GM23248 (cell line): ENCODE measurements around the gene IL1A.

Experiments
- EZH2 ChIP-seq: fragments of 200-600 bp; sonication (generic); IDR thresholded peaks from 2 replicates; pipeline ENCODE4 v1.6.1; 2018; ENCODE audit warnings: antibody characterized with exemption, mild to moderate bottlenecking; ENCODE audit not compliant: insufficient read depth, poor library complexity, severe bottlenecking
- EZH2phosphoT487 ChIP-seq: fragments of 200-600 bp; sonication (generic); IDR thresholded peaks from 2 replicates; pipeline ENCODE4 v1.6.1; 2018; ENCODE audit warnings: antibody characterized with exemption, moderate library complexity, mild to moderate bottlenecking, low read depth; ENCODE audit not compliant: insufficient read depth

DNA sequence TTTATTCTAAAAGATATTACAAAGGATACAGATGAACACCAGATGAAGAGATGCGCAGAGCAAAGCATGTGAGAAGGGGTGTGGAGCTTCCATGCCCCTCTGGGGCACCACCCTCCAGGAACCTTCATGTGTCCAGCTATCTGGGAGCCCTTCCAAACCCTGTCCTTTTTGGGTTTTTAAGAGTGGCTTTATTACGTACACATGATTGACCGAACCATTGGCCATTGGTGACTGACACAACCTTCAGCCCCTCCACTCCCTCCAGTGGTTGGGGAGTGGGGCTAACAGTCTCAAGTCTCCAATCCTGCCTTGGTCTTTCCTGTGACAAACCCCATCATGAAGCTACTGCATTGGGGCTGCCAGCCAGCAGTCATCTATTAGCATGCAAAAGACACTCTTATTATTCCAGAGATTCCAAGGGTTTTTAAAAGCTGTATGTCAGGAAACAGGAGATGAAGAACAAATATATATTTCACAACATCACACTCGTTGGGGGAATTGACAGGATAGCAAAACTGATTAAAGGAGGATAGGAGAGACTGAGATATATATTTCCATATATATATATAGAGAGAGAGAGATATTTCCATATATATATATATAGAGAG lies 32.9 kb upstream of the IL1A start:
- TF ChIP-seq EZH2 (no peak), EZH2phosphoT487 (no peak)
